Neural cell (in vitro differentiated cells): ENCODE measurements around the gene WNT5B. TPM values are rescaled to one million over a fixed set of nuclear protein-coding genes. Genes with fewer than 3 reads are reported as not detected.
A peak's percentile ranks its signal among the peaks of the same experiment; 100 is the strongest.

Source experiments
- H2AFZ ChIP-seq: fragments of 200-600, 300-800 bp; sonication (generic), shearing (Covaris generic); 2 replicates; pipeline ENCODE4 v1.6.0; 2014; ENCODE audit warnings: low read depth, mild to moderate bottlenecking, antibody characterized with exemption, low read length, moderate library complexity
- H3F3A ChIP-seq: fragments of 200-600 bp; shearing (Covaris generic); 2 replicates; pipeline ENCODE4 v1.6.1; 2016; ENCODE audit warnings: mild to moderate bottlenecking, moderate library complexity, mixed read lengths, antibody characterized with exemption, low read length; ENCODE audit not compliant: insufficient read depth, poor library complexity, severe bottlenecking
- H3K27ac ChIP-seq: fragments of 200-600, 300-800 bp; sonication (generic), shearing (Covaris generic); 2 replicates; pipeline ENCODE4 v1.5.1; 2014; ENCODE audit warnings: mild to moderate bottlenecking, low read length, moderate library complexity
- H3K27me3 ChIP-seq: fragments of 300-800, 200-600 bp; sonication (generic), shearing (Covaris generic); 2 replicates; pipeline ENCODE4 v1.6.0; 2014; ENCODE audit warnings: mild to moderate bottlenecking, low read depth, low read length, moderate library complexity; ENCODE audit not compliant: insufficient read depth
- H3K36me3 ChIP-seq: fragments of 300-800, 200-600 bp; sonication (generic), shearing (Covaris generic); 2 replicates; pipeline ENCODE4 v1.5.1; 2014; ENCODE audit warnings: mild to moderate bottlenecking, antibody characterized with exemption, low read length, moderate library complexity; ENCODE audit not compliant: insufficient read depth
- H3K4me2 ChIP-seq: fragments of 300-800, 200-600 bp; sonication (generic), shearing (Covaris generic); 2 replicates; pipeline ENCODE4 v1.6.0; 2014; ENCODE audit warnings: mild to moderate bottlenecking, low read length
- H3K4me3 ChIP-seq: fragments of 300-800, 200-600 bp; sonication (generic), shearing (Covaris generic); 2 replicates; pipeline ENCODE4 v1.5.1; 2014; ENCODE audit warnings: mild to moderate bottlenecking, low read length, moderate library complexity
- H3K79me2 ChIP-seq: fragments of 200-600 bp; shearing (Covaris generic); replicated peaks from 2 replicates; pipeline ENCODE4 v1.6.0; 2014; ENCODE audit warnings: mild to moderate bottlenecking, low read length, moderate library complexity; ENCODE audit not compliant: insufficient read depth
- H3K9ac ChIP-seq: fragments of 300-800, 200-600 bp; sonication (generic), shearing (Covaris generic); 2 replicates; pipeline ENCODE4 v1.6.1; 2016; ENCODE audit warnings: mild to moderate bottlenecking, low read length, mixed read lengths
- H3K9me2 ChIP-seq: fragments of 200-600 bp; shearing (Covaris generic); 2 replicates; pipeline ENCODE4 v1.6.1; 2016; ENCODE audit warnings: mild to moderate bottlenecking, low read length, mixed read lengths; ENCODE audit not compliant: insufficient read depth
- H3K9me3 ChIP-seq: fragments of 200-600, 300-800 bp; sonication (generic), shearing (Covaris generic); 2 replicates; pipeline ENCODE4 v1.6.1; 2016; ENCODE audit warnings: mild to moderate bottlenecking, mixed run types, low read length, moderate library complexity, mixed read lengths
- H4K20me1 ChIP-seq: fragments of 200-600 bp; shearing (Covaris generic); 2 replicates; pipeline ENCODE4 v1.6.1; 2016; ENCODE audit warnings: mild to moderate bottlenecking, mixed run types; ENCODE audit not compliant: insufficient read depth
- CTCF ChIP-seq: fragments of 450-650 bp; IDR thresholded peaks from 2 replicates; pipeline ENCODE4 v1.5.1; 2014; ENCODE audit warnings: antibody characterized with exemption, mild to moderate bottlenecking, moderate library complexity; ENCODE audit not compliant: poor library complexity, severe bottlenecking
- EP300 ChIP-seq: fragments of 450-650 bp; conservative IDR thresholded peaks from 2 replicates; pipeline ENCODE4 v1.6.1; 2014; ENCODE audit warnings: antibody characterized with exemption, mild to moderate bottlenecking, moderate library complexity; ENCODE audit not compliant: poor library complexity, severe bottlenecking
- EZH2 ChIP-seq: fragments of 200-600, 300-800 bp; shearing (Covaris generic), sonication (generic); IDR thresholded peaks from 2 replicates; pipeline ENCODE4 v1.6.1; 2014; ENCODE audit warnings: antibody characterized with exemption, low read length, borderline replicate concordance, mild to moderate bottlenecking; ENCODE audit not compliant: insufficient read depth, poor library complexity, severe bottlenecking
- MXI1 ChIP-seq: fragments of 450-650 bp; conservative IDR thresholded peaks from 2 replicates; pipeline ENCODE4 v1.6.1; 2014; ENCODE audit warnings: antibody characterized with exemption, mild to moderate bottlenecking; ENCODE audit not compliant: poor library complexity, severe bottlenecking
- POLR2AphosphoS5 ChIP-seq: IDR thresholded peaks from 2 replicates; pipeline ENCODE4 v1.6.1; 2012
- RAD21 ChIP-seq: fragments of 450-650 bp; conservative IDR thresholded peaks from 2 replicates; pipeline ENCODE4 v1.6.1; 2014; ENCODE audit warnings: antibody characterized with exemption, mild to moderate bottlenecking, moderate library complexity
- REST ChIP-seq: IDR thresholded peaks from 2 replicates; pipeline ENCODE4 v1.6.1; 2012; ENCODE audit warnings: borderline replicate concordance
- SMC3 ChIP-seq: fragments of 450-650 bp; conservative IDR thresholded peaks from 2 replicates; pipeline ENCODE4 v1.6.1; 2014; ENCODE audit warnings: antibody characterized with exemption, mild to moderate bottlenecking, moderate library complexity; ENCODE audit not compliant: poor library complexity
- TAF1 ChIP-seq: IDR thresholded peaks from 2 replicates; pipeline ENCODE4 v1.6.1; 2012; ENCODE audit warnings: low read depth
- polyA plus RNA-seq: library from polyadenylated mRNA; depleted of rRNA; stranded (reverse); fragments of >200 nt; gene quantifications from 2 replicates; pipeline ENCODE4 v1.2.3, GENCODE V29; 2014

The WNT5B gene
- polyA plus RNA-seq, 1 donor from 2014 or later, result 17.0 TPM

- H3K4me2 ChIP-seq, result no peak overlapping the region
- TF ChIP-seq POLR2AphosphoS5 (no peak), TAF1 (no peak), CTCF (no peak), RAD21 (no peak), REST (no peak), MXI1 (no peak), EZH2 (no peak), EP300 (no peak), SMC3 (no peak)
- no peaks in the 10 kb centered on the region for H3F3A ChIP-seq
- no peaks in the 10 kb centered on the region for H3K36me3 ChIP-seq
- no peak overlapping the region for H3K27ac ChIP-seq
- H2AFZ ChIP-seq, result no peak overlapping the region
- H3K4me3 ChIP-seq, result no peak overlapping the region
- peaks cover 17% of the 10 kb centered on the region for H3K79me2 ChIP-seq
- H4K20me1 ChIP-seq, result no peaks in the 10 kb centered on the region
- H3K9ac ChIP-seq, result no peak overlapping the region
- no peaks in the 10 kb centered on the region for H3K27me3 ChIP-seq
- no peaks in the 10 kb centered on the region for H3K9me3 ChIP-seq
- H3K9me2 ChIP-seq, result no peaks in the 10 kb centered on the region
Measured at GRCh38 chr12:1688086-1688710, 59.2 kb downstream of the WNT5B start.

- Histone ChIP-seq H3K27me3 (no peaks in the 10 kb centered on the region), H3K4me3 (peak within 1 kb of the TSS; percentile 98), H3K4me2 (peak within 1 kb of the TSS; percentile 79), H3K79me2 (peaks cover 41% of the 10 kb centered on the region), H3K27ac (peak within 1 kb of the TSS; percentile 81), H3F3A (no peaks in the 10 kb centered on the region), H2AFZ (peak within 1 kb of the TSS; percentile 81), H4K20me1 (no peaks in the 10 kb centered on the region), H3K36me3 (no peaks in the 10 kb centered on the region), H3K9me3 (no peaks in the 10 kb centered on the region), H3K9me2 (no peaks in the 10 kb centered on the region), H3K9ac (peak within 1 kb of the TSS; percentile 81)
- no peak for TF ChIP-seq CTCF
- TF ChIP-seq POLR2AphosphoS5, result peak; percentile 70
- TF ChIP-seq MXI1, result peak; percentile 89
- TF ChIP-seq TAF1, result peak; percentile 4
- TF ChIP-seq EP300, result peak; percentile 51
- no peak for TF ChIP-seq EZH2
Measured at GRCh38 chr12:1690578-1691122, 61.6 kb downstream of the WNT5B start, which contains the start of gene ADIPOR2. Gene ADIPOR2 (plus strand): TSS chr12:1691070. CDS start chr12:1754344, 63,274 bp downstream.
